Measurements from ENCODE around the gene EIF3A.
"Not testable (repeated sequence)": the region's sequence is repeated elsewhere in the genome, so short reads cannot be mapped to it uniquely, and the experiment has no call there.

EIF3A gene

GRCh38 chr10:119028445-119028899, 52.1 kb downstream of the EIF3A start:
- H3K27me3 Mint-ChIP-seq; ATAC-seq (replicated peaks); DNase-seq; H3K9me3 Mint-ChIP-seq: not testable (repeated sequence)
- Mint-ChIP-seq H3K36me3 (ENCODE audit: insufficient read depth) (peaks cover 12% of the 10 kb centered on the region), H3K27ac (peak overlapping the region; percentile 66 to 69), H3K4me1 (ENCODE audit: low read depth in 2 of 2) (peaks cover 0 to 10% of the 10 kb centered on the region in 2 donors), H3K4me3 (peak overlapping the region; percentile 77 to 85)

GRCh38 chr10:119026301-119027110, 54.1 kb downstream of the EIF3A start:
- H3K4me1 Mint-ChIP-seq (ENCODE audit: low read depth in 2 of 2): peaks cover 0 to 5% of the 10 kb centered on the region in 2 donors
- no peak for ATAC-seq (replicated peaks)
- peaks cover 5% of the 10 kb centered on the region for H3K36me3 Mint-ChIP-seq (ENCODE audit: insufficient read depth)

GRCh38 chr10:119025776-119026175, 54.8 kb downstream of the EIF3A start:
- Mint-ChIP-seq H3K27me3 (no peaks in the 10 kb centered on the region), H3K36me3 (ENCODE audit: insufficient read depth) (peaks cover 5% of the 10 kb centered on the region), H3K9me3 (no peaks in the 10 kb centered on the region), H3K4me3 (no peak overlapping the region), H3K4me1 (ENCODE audit: low read depth in 2 of 2) (no peaks in the 10 kb centered on the region), H3K27ac (peak overlapping the region in 1 of 2 donors; percentile 13)
- no peak for ATAC-seq (replicated peaks)
- DNase-seq: no peak

More at GRCh38 chr10:119026301-119027110, 54.1 kb downstream of the EIF3A start:
- H3K4me3 Mint-ChIP-seq: no peak overlapping the region
- no peaks in the 10 kb centered on the region for H3K27me3 Mint-ChIP-seq
- no peaks in the 10 kb centered on the region for H3K9me3 Mint-ChIP-seq
- no peak for DNase-seq
- peak overlapping the region in 1 of 2 donors; percentile 13 for H3K27ac Mint-ChIP-seq

DNA sequence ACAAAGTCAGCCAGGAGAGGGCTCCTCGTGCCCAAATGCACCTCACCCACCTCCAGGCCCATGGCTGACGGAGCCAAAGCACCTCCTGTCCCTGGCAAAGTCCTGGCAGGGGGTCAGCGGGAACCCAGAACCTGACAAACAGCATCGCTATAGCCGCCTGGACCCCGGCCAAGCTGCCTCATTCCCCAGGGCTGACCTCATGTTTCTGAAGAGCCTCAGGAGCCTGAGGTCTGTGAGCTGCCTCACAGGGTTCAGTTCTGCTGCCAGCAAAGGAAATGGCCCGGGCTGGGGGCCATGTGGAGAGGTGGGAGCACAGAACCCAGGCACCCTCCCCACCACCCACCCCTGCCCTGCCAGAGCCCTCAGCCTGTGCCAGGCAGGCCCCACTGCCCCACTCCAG, 55.3 kb downstream of the EIF3A start:
- Mint-ChIP-seq H3K27me3 (no peaks in the 10 kb centered on the region), H3K27ac (no peak overlapping the region), H3K4me3 (no peak overlapping the region), H3K9me3 (no peaks in the 10 kb centered on the region), H3K36me3 (ENCODE audit: insufficient read depth) (peaks cover 5% of the 10 kb centered on the region), H3K4me1 (ENCODE audit: low read depth in 2 of 2) (no peaks in the 10 kb centered on the region)
- DNase-seq (no peak), ATAC-seq (replicated peaks) (no peak)

GRCh38 chr10:119024882-119025281, 55.7 kb downstream of the EIF3A start:
- Mint-ChIP-seq H3K9me3 (no peaks in the 10 kb centered on the region), H3K4me3 (no peak overlapping the region), H3K27ac (no peak overlapping the region), H3K27me3 (no peaks in the 10 kb centered on the region), H3K4me1 (ENCODE audit: low read depth in 2 of 2) (no peaks in the 10 kb centered on the region), H3K36me3 (ENCODE audit: insufficient read depth) (peaks cover 5% of the 10 kb centered on the region)
- ATAC-seq (replicated peaks) (no peak), DNase-seq (no peak)

DNA sequence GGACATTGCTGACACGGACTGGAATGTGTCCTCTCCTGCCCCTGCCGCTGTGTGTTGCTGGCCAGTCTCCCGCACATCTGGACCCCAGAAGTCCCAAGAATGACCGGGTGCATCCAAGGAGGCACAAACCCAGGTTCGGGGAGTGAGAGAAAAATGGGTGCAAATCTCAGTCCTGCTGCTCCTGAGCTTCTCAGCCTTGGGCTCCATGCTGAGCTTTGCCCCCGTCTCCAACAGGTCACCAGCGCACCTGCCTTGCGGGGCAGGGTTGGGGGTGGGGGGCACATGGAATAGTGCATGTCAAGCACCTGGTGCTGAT, 57.1 kb downstream of the EIF3A start:
- Mint-ChIP-seq H3K27ac (no peak overlapping the region), H3K4me3 (no peak overlapping the region), H3K4me1 (ENCODE audit: low read depth in 2 of 2) (no peaks in the 10 kb centered on the region)

GRCh38 chr10:119022846-119023552, 57.6 kb downstream of the EIF3A start:
- H3K9me3 Mint-ChIP-seq: no peaks in the 10 kb centered on the region

More for the DNA sequence above, 57.1 kb downstream of the EIF3A start:
- H3K36me3 Mint-ChIP-seq (ENCODE audit: insufficient read depth): peaks cover 5% of the 10 kb centered on the region
- no peak for DNase-seq
- H3K27me3 Mint-ChIP-seq: peaks cover 0 to 3% of the 10 kb centered on the region in 2 donors
- ATAC-seq (replicated peaks): no peak
- H3K9me3 Mint-ChIP-seq: no peaks in the 10 kb centered on the region

GRCh38 chr10:119020627-119020946, 60.0 kb downstream of the EIF3A start:
- Mint-ChIP-seq H3K9me3 (no peaks in the 10 kb centered on the region), H3K36me3 (ENCODE audit: insufficient read depth) (no peaks in the 10 kb centered on the region), H3K27me3 (peaks cover 12 to 17% of the 10 kb centered on the region in 2 donors), H3K4me1 (ENCODE audit: low read depth in 2 of 2) (no peaks in the 10 kb centered on the region), H3K4me3 (no peak overlapping the region), H3K27ac (peak overlapping the region in 1 of 2 donors; percentile 27)
- no peak for ATAC-seq (replicated peaks)
- no peak for DNase-seq

More at GRCh38 chr10:119022846-119023552, 57.6 kb downstream of the EIF3A start:
- H3K4me1 Mint-ChIP-seq (ENCODE audit: low read depth in 2 of 2): no peaks in the 10 kb centered on the region
- no peak overlapping the region for H3K4me3 Mint-ChIP-seq
- peaks cover 5% of the 10 kb centered on the region for H3K36me3 Mint-ChIP-seq (ENCODE audit: insufficient read depth)
- DNase-seq (no peak), ATAC-seq (replicated peaks) (no peak)
- no peak overlapping the region for H3K27ac Mint-ChIP-seq
- H3K27me3 Mint-ChIP-seq: peaks cover 0 to 8% of the 10 kb centered on the region in 2 donors

DNA sequence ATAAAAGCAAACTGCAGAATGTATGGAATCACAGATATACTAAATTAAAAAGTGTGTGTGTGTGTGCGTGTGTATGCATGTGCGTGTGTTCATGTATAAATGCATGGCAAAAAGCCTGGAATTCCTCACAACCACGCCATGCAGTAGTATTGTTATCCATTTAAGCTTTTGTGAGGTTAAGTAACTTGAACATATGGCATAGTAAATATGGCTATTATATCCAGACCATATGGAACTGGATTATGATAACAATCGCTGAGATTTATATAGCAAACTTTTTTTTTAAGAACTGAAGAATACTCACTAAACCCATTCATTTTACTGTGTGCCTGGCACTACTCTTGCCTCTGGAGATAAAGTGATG, 73.4 kb downstream of the EIF3A start:
- Mint-ChIP-seq H3K27ac (no peak overlapping the region), H3K4me3 (no peak overlapping the region), H3K9me3 (no peaks in the 10 kb centered on the region), H3K36me3 (ENCODE audit: insufficient read depth) (no peaks in the 10 kb centered on the region), H3K27me3 (peaks cover 45 to 65% of the 10 kb centered on the region in 2 donors), H3K4me1 (ENCODE audit: low read depth in 2 of 2) (no peaks in the 10 kb centered on the region)
- DNase-seq (no peak), ATAC-seq (replicated peaks) (no peak)

GRCh38 chr10:119006451-119007210, 74.0 kb downstream of the EIF3A start:
- Mint-ChIP-seq H3K4me3 (no peak overlapping the region), H3K9me3 (no peaks in the 10 kb centered on the region), H3K27ac (no peak overlapping the region), H3K27me3 (peaks cover 51 to 69% of the 10 kb centered on the region in 2 donors), H3K36me3 (ENCODE audit: insufficient read depth) (no peaks in the 10 kb centered on the region), H3K4me1 (ENCODE audit: low read depth in 2 of 2) (peaks cover 0 to 2% of the 10 kb centered on the region in 2 donors)
- DNase-seq (no peak), ATAC-seq (replicated peaks) (no peak)

GRCh38 chr10:119005362-119006043, 75.1 kb downstream of the EIF3A start:
- ATAC-seq (replicated peaks) (no peak), DNase-seq (no peak)
- Mint-ChIP-seq H3K4me3 (no peak overlapping the region), H3K4me1 (ENCODE audit: low read depth in 2 of 2) (peaks cover 0 to 2% of the 10 kb centered on the region in 2 donors), H3K27me3 (peaks cover 49 to 69% of the 10 kb centered on the region in 2 donors), H3K9me3 (no peaks in the 10 kb centered on the region), H3K36me3 (ENCODE audit: insufficient read depth) (peaks cover 4% of the 10 kb centered on the region), H3K27ac (peak overlapping the region in 1 of 2 donors; percentile 60)

- Mint-ChIP-seq H3K4me1 (ENCODE audit: low read depth in 2 of 2) (peaks cover 0 to 2% of the 10 kb centered on the region in 2 donors), H3K4me3 (no peak overlapping the region), H3K9me3 (no peaks in the 10 kb centered on the region), H3K27me3 (peaks cover 45 to 63% of the 10 kb centered on the region in 2 donors), H3K27ac (no peak overlapping the region), H3K36me3 (ENCODE audit: insufficient read depth) (peaks cover 4% of the 10 kb centered on the region)
- ATAC-seq (replicated peaks): no peak
- no peak for DNase-seq
Measured at GRCh38 chr10:119003572-119004289, 76.9 kb downstream of the EIF3A start.
